Natural killer cell treated with Interleukin-12 subunit alpha and Interleukin-12 subunit beta and Interleukin-15 and Interleukin-18, amount 100 ng/mL, for 72 hours (primary cell): ENCODE data around the gene NPVF. TPM values are rescaled to one million over a fixed set of nuclear protein-coding genes. Genes with fewer than 3 reads are reported as not detected.

Source experiments
- ATAC-seq, 2 donors: fragments of 150-1000 bp; cut with Tn5 transposase in 1 of 2; sonication (Bioruptor Pico), chemical (Tn5 transposase) in 1 of 2; 2 replicates each; pipeline ENCODE4 v1.10.0; 2021
- DNase-seq: peaks from one replicate; pipeline ENCODE4 v3.0.0; 2022; ENCODE audit warnings: low spot score
- H3K27ac Mint-ChIP-seq, 2 donors: 1 replicate in 1 of 2; 2 replicates in 1 of 2; pipeline ENCODE4 v1.8.0; 2022; ENCODE audit warnings: mixed read lengths in 2 of 2, mild to moderate bottlenecking in 1 of 2, moderate library complexity in 1 of 2
- H3K27me3 Mint-ChIP-seq, 2 donors: 1 replicate in 1 of 2; 2 replicates in 1 of 2; pipeline ENCODE4 v1.8.0; 2022; ENCODE audit warnings: mixed read lengths in 2 of 2
- H3K36me3 Mint-ChIP-seq: one replicate; pipeline ENCODE4 v1.8.0; 2022; ENCODE audit warnings: mixed read lengths
- H3K4me1 Mint-ChIP-seq, 2 donors: 1 replicate in 1 of 2; 2 replicates in 1 of 2; pipeline ENCODE4 v1.8.0; 2022; ENCODE audit warnings: low read depth in 2 of 2, mixed read lengths in 2 of 2, mild to moderate bottlenecking in 1 of 2
- H3K4me3 Mint-ChIP-seq: one replicate; pipeline ENCODE4 v1.8.0; 2022; ENCODE audit warnings: mixed read lengths
- H3K9me3 Mint-ChIP-seq: 2 replicates; pipeline ENCODE4 v1.8.0; 2022; ENCODE audit warnings: mixed read lengths
- total RNA-seq, 2 donors: library from RNA; stranded (reverse); gene quantifications; one replicate each; pipeline ENCODE4 v1.2.3, GENCODE V29; 2022

NPVF gene
- total RNA-seq, 2 donors from 2014 or later = not detected

DNA sequence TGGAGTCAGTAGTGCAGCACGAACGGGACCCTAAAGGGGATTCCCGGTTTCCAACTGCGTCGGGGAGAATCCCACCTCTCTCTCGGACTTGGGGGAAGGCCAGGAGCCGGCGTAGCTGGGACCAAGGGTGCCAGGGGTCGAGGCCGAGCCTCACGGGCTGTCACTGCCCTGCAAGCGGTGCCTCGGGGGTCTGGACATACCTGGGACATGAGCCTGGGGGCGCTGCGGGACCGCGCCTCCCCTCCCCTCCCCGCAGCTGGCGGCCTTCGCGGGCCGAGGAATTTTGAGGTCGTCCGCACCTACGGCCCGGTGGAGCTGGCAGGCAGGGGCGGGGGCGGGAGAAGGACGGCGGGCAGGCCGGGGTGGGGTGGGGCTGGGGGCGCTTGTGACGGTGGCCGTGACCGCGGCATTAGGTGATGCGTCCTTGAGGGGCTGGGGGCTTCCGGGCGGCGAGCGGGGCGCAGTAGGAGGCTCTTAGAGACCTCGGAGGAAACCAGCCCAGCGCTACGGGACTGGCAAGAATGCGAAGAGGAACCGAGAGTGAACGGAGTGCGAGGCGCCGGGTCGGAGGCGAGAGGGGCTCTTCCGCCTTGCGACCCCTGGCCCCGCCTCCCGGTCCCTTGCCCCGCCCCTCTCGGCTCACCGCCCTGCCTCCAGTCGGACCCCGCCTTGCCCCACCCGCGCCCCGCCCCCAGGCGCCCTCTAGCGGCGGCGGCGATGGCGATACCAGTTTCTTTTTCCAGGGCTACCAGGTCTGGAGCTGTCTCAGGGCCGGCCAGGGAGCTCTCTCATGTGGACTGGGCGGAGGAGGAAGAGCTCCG is 48.3 kb downstream of the NPVF start:
- Mint-ChIP-seq H3K4me1 (peaks cover 6 to 10% of the 10 kb centered on the region in 2 donors), H3K9me3 (no peaks in the 10 kb centered on the region), H3K27me3 (peaks cover 5 to 8% of the 10 kb centered on the region in 2 donors), H3K27ac (peak overlapping the region; percentile 53 to 76), H3K4me3 (peak overlapping the region; percentile 81), H3K36me3 (no peaks in the 10 kb centered on the region)
- DNase-seq = peak; percentile 94
- peak; percentile 98 for ATAC-seq

DNA sequence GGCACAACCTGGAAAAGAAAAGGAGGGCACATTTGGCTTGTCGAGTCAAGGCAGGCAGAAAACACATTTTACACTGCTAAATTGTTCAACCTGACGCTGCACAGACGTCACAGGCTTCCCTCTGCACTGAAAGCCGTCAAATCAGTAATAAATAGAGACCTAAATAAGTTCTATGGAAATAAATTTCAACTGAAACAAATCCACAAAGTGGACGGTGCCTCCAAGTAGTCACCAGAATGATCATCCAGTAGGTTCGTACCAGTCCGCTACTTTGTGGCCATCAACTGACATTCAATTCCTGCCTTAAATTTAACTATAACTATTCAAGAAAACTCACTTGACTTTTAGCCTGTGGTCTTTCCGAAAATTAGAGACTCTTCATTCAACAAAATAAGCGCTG is 49.0 kb downstream of the NPVF start:
- ATAC-seq = no peak
- H3K27ac Mint-ChIP-seq = peak overlapping the region; percentile 53 to 76
- no peak for DNase-seq

More for the DNA sequence above, 49.0 kb downstream of the NPVF start:
- no peaks in the 10 kb centered on the region for H3K36me3 Mint-ChIP-seq
- H3K4me1 Mint-ChIP-seq = peaks cover 6 to 10% of the 10 kb centered on the region in 2 donors
- H3K9me3 Mint-ChIP-seq = no peaks in the 10 kb centered on the region
- peak overlapping the region; percentile 81 for H3K4me3 Mint-ChIP-seq
- peaks cover under 1 to 2% of the 10 kb centered on the region in 2 donors for H3K27me3 Mint-ChIP-seq

Other genes starting within 250 kb of the NPVF start
- gene OSBPL3, start 248.3 kb downstream of the NPVF start, total RNA-seq = 10 to 100 TPM; 34.7 to 70.4 TPM
- 100 to 1,000 TPM; 191 to 253 TPM for gene CYCS, start 103.2 kb downstream of the NPVF start, total RNA-seq